ENCODE data around the gene GUCD1.

DNA sequence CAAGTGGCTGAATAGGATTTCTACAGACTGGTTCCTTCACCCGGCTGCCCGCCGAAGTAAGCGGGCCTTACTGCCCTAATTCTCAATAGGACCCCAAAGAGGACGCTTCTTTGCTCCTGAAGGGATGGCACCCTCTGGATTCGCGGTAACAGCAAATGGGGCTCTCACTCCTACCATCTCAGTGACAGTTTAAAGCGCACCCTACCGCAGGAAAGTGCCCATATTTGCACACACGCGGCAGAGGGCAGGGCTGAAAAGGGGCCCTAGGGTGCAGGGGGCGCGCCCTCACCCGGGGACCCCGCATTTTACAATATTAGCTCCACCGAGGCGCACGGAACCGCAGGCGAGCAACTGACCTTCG lies 60.8 kb downstream of the GUCD1 start:
- TF ChIP-seq POLR2A (IDR thresholded peaks at IDR 0.05), result no peak
- TF ChIP-seq, protein P1, sequence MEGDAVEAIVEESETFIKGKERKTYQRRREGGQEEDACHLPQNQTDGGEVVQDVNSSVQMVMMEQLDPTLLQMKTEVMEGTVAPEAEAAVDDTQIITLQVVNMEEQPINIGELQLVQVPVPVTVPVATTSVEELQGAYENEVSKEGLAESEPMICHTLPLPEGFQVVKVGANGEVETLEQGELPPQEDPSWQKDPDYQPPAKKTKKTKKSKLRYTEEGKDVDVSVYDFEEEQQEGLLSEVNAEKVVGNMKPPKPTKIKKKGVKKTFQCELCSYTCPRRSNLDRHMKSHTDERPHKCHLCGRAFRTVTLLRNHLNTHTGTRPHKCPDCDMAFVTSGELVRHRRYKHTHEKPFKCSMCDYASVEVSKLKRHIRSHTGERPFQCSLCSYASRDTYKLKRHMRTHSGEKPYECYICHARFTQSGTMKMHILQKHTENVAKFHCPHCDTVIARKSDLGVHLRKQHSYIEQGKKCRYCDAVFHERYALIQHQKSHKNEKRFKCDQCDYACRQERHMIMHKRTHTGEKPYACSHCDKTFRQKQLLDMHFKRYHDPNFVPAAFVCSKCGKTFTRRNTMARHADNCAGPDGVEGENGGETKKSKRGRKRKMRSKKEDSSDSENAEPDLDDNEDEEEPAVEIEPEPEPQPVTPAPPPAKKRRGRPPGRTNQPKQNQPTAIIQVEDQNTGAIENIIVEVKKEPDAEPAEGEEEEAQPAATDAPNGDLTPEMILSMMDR (IDR thresholded peaks at IDR 0.05), result no peak

All from esophagus squamous epithelium (tissue), 4 donors.